ENCODE results near the gene LHFPL2. TPM values are rescaled to one million over a fixed set of nuclear protein-coding genes. Genes with fewer than 3 reads are reported as not detected.
A peak's percentile ranks its signal among the peaks of the same experiment; 100 is the strongest.

LHFPL2 gene
- total and polyA plus RNA-seq, 9 of the 15 experiments (the other 6 are each of a cell fraction or from before 2014, with no cell fraction given): 1.0 to 6.6 (median 4.6) TPM

DNA sequence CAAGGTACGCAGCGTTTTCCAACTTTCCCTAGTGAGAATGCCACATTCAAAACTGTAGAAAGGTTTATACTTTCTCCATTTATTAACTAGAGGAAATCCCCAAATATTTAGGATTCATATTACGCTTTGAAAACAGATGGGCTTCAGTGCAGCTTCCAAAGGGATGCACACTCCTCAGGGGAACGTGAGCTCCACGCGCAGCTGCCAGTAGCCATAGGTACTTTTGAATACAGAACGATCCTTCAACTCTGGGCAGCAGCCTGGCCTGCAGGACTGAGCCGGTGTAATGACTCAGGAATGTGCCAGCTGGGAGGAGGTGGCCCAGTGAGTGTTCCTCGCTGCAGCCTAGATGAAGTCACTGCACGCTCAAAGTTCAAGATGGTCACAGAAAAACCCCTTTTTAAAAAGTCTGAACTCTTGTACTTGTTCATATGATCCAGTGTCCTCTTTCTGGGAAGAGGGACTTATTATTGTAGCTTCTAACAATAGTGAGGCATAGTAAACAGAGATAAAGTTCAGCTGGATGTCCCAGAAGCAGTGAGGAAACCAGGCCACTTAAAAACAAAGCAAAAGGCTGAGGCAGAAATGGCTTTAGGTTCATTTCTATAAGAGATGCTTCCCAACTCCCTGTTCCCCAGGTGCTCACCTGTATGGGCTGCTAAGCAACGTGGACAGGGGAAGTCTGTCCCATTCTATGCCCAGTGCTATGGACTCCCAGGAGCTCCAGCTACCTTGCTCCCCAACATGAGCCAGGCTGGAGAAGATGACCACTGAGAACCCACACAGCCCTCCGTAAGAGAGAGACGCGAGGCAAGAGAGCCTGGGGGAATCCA lies 130.0 kb downstream of the LHFPL2 start:
- H3K9me1 ChIP-seq (ENCODE audit: control insufficient read depth, insufficient read depth, low read length): no peaks in the 10 kb centered on the region
- H3K4me1 ChIP-seq (replicated peaks in 1 of 2; ENCODE audit: control insufficient read depth in 2 of 2, insufficient read depth in 2 of 2, low read length in 2 of 2): peaks cover 8 to 21% of the 10 kb centered on the region in 2 experiments; a peak in 4 of 5 replicates
- intact Hi-C loops (cut with micrococcal nuclease): no loop called here
- ChIA-PET POLR2A (no interaction called here), CTCF (ENCODE audit: low intra/inter-chr PET ratio) (no interaction called here)
- H3K79me2 ChIP-seq (ENCODE audit: control insufficient read depth, insufficient read depth, low read length): no peaks in the 10 kb centered on the region
- peak overlapping the region; percentile 27; the same call in 1 of the 2 replicates for H2AFZ ChIP-seq (ENCODE audit: low read depth, low read length)
- no peak overlapping the region for H3K4me2 ChIP-seq (ENCODE audit: insufficient read depth, low read length)
- no peaks in the 10 kb centered on the region for H3K9me3 ChIP-seq (replicated peaks; ENCODE audit: control insufficient read depth, insufficient read depth, low read depth, low read length)
- H4K20me1 ChIP-seq (replicated peaks; ENCODE audit: control insufficient read depth, insufficient read depth, low read length): no peaks in the 10 kb centered on the region
- DNase-seq (ENCODE audit: extremely low read depth in 1 of 4, low spot score in 3 of 4) (no peak), FAIRE-seq (no peak), ATAC-seq (no peak)
- no peaks in the 10 kb centered on the region for H3K36me3 ChIP-seq (ENCODE audit: control insufficient read depth, insufficient read depth, low read length)
- H3K4me3 ChIP-seq: no peak overlapping the region
- WGBS (ENCODE audit: insufficient coverage, low coverage, missing lambda C conversion rate): 72% methylated on average over 14 of the region's 14 CpGs
- no peak overlapping the region for H3K27ac ChIP-seq (ENCODE audit: extremely low read depth, low read depth, low read length)
- in situ Hi-C loops (cut with MboI): loop anchor here (25.0 kb wide), 1 partner anchor 1894 kb away; the partner anchor contains the start of gene ZFYVE16
- BruUV-seq (replicated peaks): no TSS peak
- no peaks in the 10 kb centered on the region for H3K27me3 ChIP-seq (ENCODE audit: control insufficient read depth in 2 of 2, insufficient read depth in 2 of 2, low read length in 2 of 2)
- TF ChIP-seq, protein P1, sequence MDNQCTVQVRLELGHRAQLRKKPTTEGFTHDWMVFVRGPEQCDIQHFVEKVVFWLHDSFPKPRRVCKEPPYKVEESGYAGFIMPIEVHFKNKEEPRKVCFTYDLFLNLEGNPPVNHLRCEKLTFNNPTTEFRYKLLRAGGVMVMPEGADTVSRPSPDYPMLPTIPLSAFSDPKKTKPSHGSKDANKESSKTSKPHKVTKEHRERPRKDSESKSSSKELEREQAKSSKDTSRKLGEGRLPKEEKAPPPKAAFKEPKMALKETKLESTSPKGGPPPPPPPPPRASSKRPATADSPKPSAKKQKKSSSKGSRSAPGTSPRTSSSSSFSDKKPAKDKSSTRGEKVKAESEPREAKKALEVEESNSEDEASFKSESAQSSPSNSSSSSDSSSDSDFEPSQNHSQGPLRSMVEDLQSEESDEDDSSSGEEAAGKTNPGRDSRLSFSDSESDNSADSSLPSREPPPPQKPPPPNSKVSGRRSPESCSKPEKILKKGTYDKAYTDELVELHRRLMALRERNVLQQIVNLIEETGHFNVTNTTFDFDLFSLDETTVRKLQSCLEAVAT (IDR thresholded peaks at IDR 0.05): no peak
- no peak for TF ChIP-seq XRCC4 (IDR thresholded peaks at IDR 0.05; ENCODE audit: extremely low read depth, insufficient read depth, insufficient read length)
- no peak for TF ChIP-seq MAFK (IDR thresholded peaks at IDR 0.05; ENCODE audit: low read length)
- no peak for TF ChIP-seq C11orf30 (IDR thresholded peaks at IDR 0.05; ENCODE audit: low read depth)
- no peak for TF ChIP-seq DMBX1 (CRISPR knock-in tag; IDR thresholded peaks at IDR 0.05; ENCODE audit: borderline replicate concordance)
- no peak for TF ChIP-seq ZSCAN29 (IDR thresholded peaks at IDR 0.05)
- TF ChIP-seq MCM2 (IDR thresholded peaks at IDR 0.05; ENCODE audit: low read depth): no peak
- TF ChIP-seq, protein P2, sequence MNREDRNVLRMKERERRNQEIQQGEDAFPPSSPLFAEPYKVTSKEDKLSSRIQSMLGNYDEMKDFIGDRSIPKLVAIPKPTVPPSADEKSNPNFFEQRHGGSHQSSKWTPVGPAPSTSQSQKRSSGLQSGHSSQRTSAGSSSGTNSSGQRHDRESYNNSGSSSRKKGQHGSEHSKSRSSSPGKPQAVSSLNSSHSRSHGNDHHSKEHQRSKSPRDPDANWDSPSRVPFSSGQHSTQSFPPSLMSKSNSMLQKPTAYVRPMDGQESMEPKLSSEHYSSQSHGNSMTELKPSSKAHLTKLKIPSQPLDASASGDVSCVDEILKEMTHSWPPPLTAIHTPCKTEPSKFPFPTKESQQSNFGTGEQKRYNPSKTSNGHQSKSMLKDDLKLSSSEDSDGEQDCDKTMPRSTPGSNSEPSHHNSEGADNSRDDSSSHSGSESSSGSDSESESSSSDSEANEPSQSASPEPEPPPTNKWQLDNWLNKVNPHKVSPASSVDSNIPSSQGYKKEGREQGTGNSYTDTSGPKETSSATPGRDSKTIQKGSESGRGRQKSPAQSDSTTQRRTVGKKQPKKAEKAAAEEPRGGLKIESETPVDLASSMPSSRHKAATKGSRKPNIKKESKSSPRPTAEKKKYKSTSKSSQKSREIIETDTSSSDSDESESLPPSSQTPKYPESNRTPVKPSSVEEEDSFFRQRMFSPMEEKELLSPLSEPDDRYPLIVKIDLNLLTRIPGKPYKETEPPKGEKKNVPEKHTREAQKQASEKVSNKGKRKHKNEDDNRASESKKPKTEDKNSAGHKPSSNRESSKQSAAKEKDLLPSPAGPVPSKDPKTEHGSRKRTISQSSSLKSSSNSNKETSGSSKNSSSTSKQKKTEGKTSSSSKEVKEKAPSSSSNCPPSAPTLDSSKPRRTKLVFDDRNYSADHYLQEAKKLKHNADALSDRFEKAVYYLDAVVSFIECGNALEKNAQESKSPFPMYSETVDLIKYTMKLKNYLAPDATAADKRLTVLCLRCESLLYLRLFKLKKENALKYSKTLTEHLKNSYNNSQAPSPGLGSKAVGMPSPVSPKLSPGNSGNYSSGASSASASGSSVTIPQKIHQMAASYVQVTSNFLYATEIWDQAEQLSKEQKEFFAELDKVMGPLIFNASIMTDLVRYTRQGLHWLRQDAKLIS (CRISPR knock-in tag; IDR thresholded peaks at IDR 0.05): no peak
- no peak for TF ChIP-seq YBX1 (IDR thresholded peaks at IDR 0.05)
- H3K9ac ChIP-seq (ENCODE audit: insufficient read depth in 1 of 2, low read depth in 2 of 2, low read length in 2 of 2): no peak overlapping the region

Data from K562 (cell line).